ENCODE results near the gene CPSF7. TPM values are rescaled to one million over a fixed set of nuclear protein-coding genes. Genes with fewer than 3 reads are reported as not detected.

Gene CPSF7
- total RNA-seq: 10.8 and 11.9 TPM in 2 replicates

GRCh38 chr11:61429691-61430582 is at the start of gene CPSF7, which contains the start of gene SDHAF2:
CPSF7 (minus strand) TSS chr11:61429975; CDS start chr11:61429235, 740 bp downstream.
SDHAF2 (plus strand) TSS chr11:61430124; CDS start chr11:61430147, 23 bp downstream.
- Histone ChIP-seq H3K27me3 (ENCODE audit: control insufficient read depth, insufficient read depth, low read length) (no peaks in the 10 kb centered on the region), H3K36me3 (ENCODE audit: control insufficient read depth, insufficient read depth, low read length) (peaks cover 14% of the 10 kb centered on the region), H3K4me3 (ENCODE audit: low read depth, low read length) (peak within 1 kb of the TSS; percentile 97)
- DNase-seq (ENCODE audit: low read depth): peak; percentile 84
- TF ChIP-seq CTCF (IDR thresholded peaks at IDR 0.05; ENCODE audit: insufficient read depth, low read length, severe bottlenecking): no peak
- no peak for FAIRE-seq

GRCh38 chr11:61477727-61478148 is 48.0 kb upstream of the CPSF7 start:
- FAIRE-seq: no peak
- no peak for DNase-seq (ENCODE audit: low read depth)
- no peak overlapping the region for H3K4me3 ChIP-seq (ENCODE audit: low read depth, low read length)
- H3K36me3 ChIP-seq (ENCODE audit: control insufficient read depth, insufficient read depth, low read length): peaks cover under 1% of the 10 kb centered on the region
- H3K27me3 ChIP-seq (ENCODE audit: control insufficient read depth, insufficient read depth, low read length): peaks cover 3% of the 10 kb centered on the region
- TF ChIP-seq CTCF (IDR thresholded peaks at IDR 0.05; ENCODE audit: insufficient read depth, low read length, severe bottlenecking): peak; percentile 89

GRCh38 chr11:61477126-61477525 is 47.4 kb upstream of the CPSF7 start:
- Histone ChIP-seq H3K4me3 (ENCODE audit: low read depth, low read length) (no peak overlapping the region), H3K27me3 (ENCODE audit: control insufficient read depth, insufficient read depth, low read length) (peaks cover 2% of the 10 kb centered on the region), H3K36me3 (ENCODE audit: control insufficient read depth, insufficient read depth, low read length) (peaks cover 2% of the 10 kb centered on the region)
- FAIRE-seq (no peak), DNase-seq (ENCODE audit: low read depth) (no peak)
- TF ChIP-seq CTCF (IDR thresholded peaks at IDR 0.05; ENCODE audit: insufficient read depth, low read length, severe bottlenecking): no peak

GRCh38 chr11:61476371-61476770 is 46.6 kb upstream of the CPSF7 start:
- Histone ChIP-seq H3K27me3 (ENCODE audit: control insufficient read depth, insufficient read depth, low read length) (peaks cover 1% of the 10 kb centered on the region), H3K36me3 (ENCODE audit: control insufficient read depth, insufficient read depth, low read length) (peaks cover 2% of the 10 kb centered on the region), H3K4me3 (ENCODE audit: low read depth, low read length) (no peak overlapping the region)
- no peak for TF ChIP-seq CTCF (IDR thresholded peaks at IDR 0.05; ENCODE audit: insufficient read depth, low read length, severe bottlenecking)
- DNase-seq (ENCODE audit: low read depth): no peak
- FAIRE-seq: no peak

GRCh38 chr11:61475433-61475832 is 45.7 kb upstream of the CPSF7 start:
- TF ChIP-seq CTCF (IDR thresholded peaks at IDR 0.05; ENCODE audit: insufficient read depth, low read length, severe bottlenecking): no peak
- H3K27me3 ChIP-seq (ENCODE audit: control insufficient read depth, insufficient read depth, low read length): peaks cover 1% of the 10 kb centered on the region
- no peak overlapping the region for H3K4me3 ChIP-seq (ENCODE audit: low read depth, low read length)
- peaks cover 5% of the 10 kb centered on the region for H3K36me3 ChIP-seq (ENCODE audit: control insufficient read depth, insufficient read depth, low read length)
- FAIRE-seq (no peak), DNase-seq (ENCODE audit: low read depth) (no peak)

Data from bronchial epithelial cell (primary cell).